Mesothelial cell of epicardium (in vitro differentiated cells): ENCODE measurements around the gene PNMA8B. TPM values are rescaled to one million over a fixed set of nuclear protein-coding genes. Genes with fewer than 3 reads are reported as not detected.
"Not testable (repeated sequence)": the region's sequence is repeated elsewhere in the genome, so short reads cannot be mapped to it uniquely, and the experiment has no call there.

Experiments
- DNase-seq, 2 experiments: peaks; one replicate each; pipeline ENCODE4 v3.0.0; 2021; ENCODE audit warnings: low spot score in 2 of 2; ENCODE audit not compliant: unreplicated experiment in 2 of 2
- H3K27ac Mint-ChIP-seq: 2 replicates; pipeline ENCODE4 v1.8.0; 2021; ENCODE audit warnings: mixed read lengths
- H3K27me3 Mint-ChIP-seq: 2 replicates; pipeline ENCODE4 v1.8.0; 2021; ENCODE audit warnings: low read depth, mixed read lengths
- H3K36me3 Mint-ChIP-seq: 2 replicates; pipeline ENCODE4 v1.8.0; 2021; ENCODE audit warnings: mixed read lengths
- H3K4me1 Mint-ChIP-seq: 2 replicates; pipeline ENCODE4 v1.8.0; 2021; ENCODE audit warnings: mixed read lengths
- H3K4me3 Mint-ChIP-seq: 2 replicates; pipeline ENCODE4 v1.8.0; 2021; ENCODE audit warnings: mild to moderate bottlenecking, moderate library complexity, mixed read lengths
- H3K9me3 Mint-ChIP-seq: 2 replicates; pipeline ENCODE4 v1.8.0; 2021; ENCODE audit warnings: mixed read lengths
- CTCF ChIP-seq: fragments of 200-600 bp; sonication (generic); IDR thresholded peaks from one replicate; pipeline ENCODE4 v1.5.0; 2021; ENCODE audit warnings: antibody characterized with exemption; ENCODE audit not compliant: unreplicated experiment
- total RNA-seq: library from RNA; stranded (reverse); gene quantifications from 3 replicates; pipeline ENCODE4 v1.2.1, GENCODE V29; 2021

PNMA8B gene
- total RNA-seq, 1 donor from 2014 or later, result 3.2 TPM

- Mint-ChIP-seq H3K27me3 (no peaks in the 10 kb centered on the region), H3K4me3 (no peak overlapping the region)
Measured at GRCh38 chr19:46524308-46524707, 28.6 kb upstream of the PNMA8B start.

GRCh38 chr19:46522988-46523387, 27.3 kb upstream of the PNMA8B start:
- not testable (repeated sequence) for DNase-seq, H3K27me3 Mint-ChIP-seq, H3K9me3 Mint-ChIP-seq, H3K4me3 Mint-ChIP-seq, H3K36me3 Mint-ChIP-seq, H3K27ac Mint-ChIP-seq, H3K4me1 Mint-ChIP-seq

More at GRCh38 chr19:46524308-46524707, 28.6 kb upstream of the PNMA8B start:
- Mint-ChIP-seq H3K4me1 (no peaks in the 10 kb centered on the region), H3K36me3 (no peaks in the 10 kb centered on the region), H3K9me3 (no peaks in the 10 kb centered on the region), H3K27ac (no peak overlapping the region)
- DNase-seq, result no peak
- TF ChIP-seq CTCF, result no peak

- H3K27ac Mint-ChIP-seq, result no peak overlapping the region
- no peaks in the 10 kb centered on the region for H3K27me3 Mint-ChIP-seq
- no peak for TF ChIP-seq CTCF
- no peaks in the 10 kb centered on the region for H3K9me3 Mint-ChIP-seq
- no peak for DNase-seq
- H3K36me3 Mint-ChIP-seq, result no peaks in the 10 kb centered on the region
- no peak overlapping the region for H3K4me3 Mint-ChIP-seq
- no peaks in the 10 kb centered on the region for H3K4me1 Mint-ChIP-seq
Measured at GRCh38 chr19:46521241-46521868, 25.7 kb upstream of the PNMA8B start.

GRCh38 chr19:46520616-46521015, 24.9 kb upstream of the PNMA8B start:
- Mint-ChIP-seq H3K36me3 (no peaks in the 10 kb centered on the region), H3K4me1 (no peaks in the 10 kb centered on the region), H3K4me3 (no peak overlapping the region), H3K27me3 (peaks cover 2% of the 10 kb centered on the region), H3K9me3 (no peaks in the 10 kb centered on the region), H3K27ac (no peak overlapping the region)
- no peak for DNase-seq
- TF ChIP-seq CTCF, result no peak

- H3K9me3 Mint-ChIP-seq, result no peaks in the 10 kb centered on the region
- no peak overlapping the region for H3K27ac Mint-ChIP-seq
- H3K4me3 Mint-ChIP-seq, result no peak overlapping the region
- peaks cover 1% of the 10 kb centered on the region for H3K4me1 Mint-ChIP-seq
- no peaks in the 10 kb centered on the region for H3K36me3 Mint-ChIP-seq
- DNase-seq, result no peak
- H3K27me3 Mint-ChIP-seq, result peaks cover 2% of the 10 kb centered on the region
- no peak for TF ChIP-seq CTCF
Measured at GRCh38 chr19:46517471-46517870, 21.8 kb upstream of the PNMA8B start.

- Mint-ChIP-seq H3K4me3 (no peak overlapping the region), H3K27ac (no peak overlapping the region), H3K4me1 (peaks cover 1% of the 10 kb centered on the region)
Measured at GRCh38 chr19:46515879-46516350, 20.2 kb upstream of the PNMA8B start.

More at GRCh38 chr19:46515879-46516350, 20.2 kb upstream of the PNMA8B start:
- peak; percentile 75 for TF ChIP-seq CTCF
- Mint-ChIP-seq H3K27me3 (peaks cover 2% of the 10 kb centered on the region), H3K36me3 (no peaks in the 10 kb centered on the region), H3K9me3 (peaks cover 8% of the 10 kb centered on the region)
- no peak for DNase-seq
